ENCODE results near the gene COL27A1.

COL27A1 gene

DNA sequence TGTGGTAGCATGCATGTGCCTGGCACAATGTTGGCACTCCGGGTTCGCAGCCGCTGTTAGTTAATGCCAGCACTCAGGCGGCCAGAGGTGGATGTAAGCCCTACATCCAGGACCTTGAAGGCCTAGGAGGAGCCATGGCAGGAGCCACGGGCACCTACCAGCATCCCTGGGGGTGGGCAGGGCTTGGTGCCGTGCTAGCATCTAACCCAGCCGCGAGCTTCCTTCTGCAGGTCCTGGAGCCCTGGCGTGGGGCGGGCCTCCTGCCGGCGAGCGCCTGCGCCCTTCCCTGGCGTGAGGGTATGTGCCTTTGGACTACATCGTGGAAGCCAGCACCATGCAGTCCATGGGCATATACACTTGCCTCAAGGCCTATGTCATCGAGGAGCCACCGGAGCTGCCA lies 53.8 kb downstream of the COL27A1 start:
- Histone ChIP-seq H3K4me2 (ENCODE audit: low read length) (no peak overlapping the region), H3K56ac (ENCODE audit: low read length) (no peak overlapping the region), H3K23ac (ENCODE audit: low read length) (no peak overlapping the region), H3K79me2 (ENCODE audit: control insufficient read depth, insufficient read depth, low read length) (no peaks in the 10 kb centered on the region), H3K9ac (ENCODE audit: low read length) (no peak overlapping the region), H2BK5ac (ENCODE audit: low read length) (no peak overlapping the region), H4K8ac (ENCODE audit: low read depth, low read length) (no peak overlapping the region), H2BK15ac (replicated peaks; ENCODE audit: low read depth) (no peak overlapping the region), H3K27ac (ENCODE audit: low read depth, low read length) (no peak overlapping the region), H3K79me1 (ENCODE audit: low read length) (no peaks in the 10 kb centered on the region), H3K4ac (ENCODE audit: low read depth, low read length) (no peak overlapping the region), H2BK120ac (ENCODE audit: low read depth, low read length) (no peak overlapping the region), H2AK5ac (ENCODE audit: low read length) (no peak overlapping the region), H3K18ac (ENCODE audit: low read length) (no peak overlapping the region), H4K5ac (ENCODE audit: low read length) (no peak overlapping the region), H3K36me3 (ENCODE audit: control insufficient read depth, insufficient read depth, low read length) (peaks cover 2% of the 10 kb centered on the region), H3K4me1 (ENCODE audit: control insufficient read depth, low read depth, low read length) (no peaks in the 10 kb centered on the region), H3K27me3 (ENCODE audit: insufficient read depth, low read length, poor library complexity) (no peaks in the 10 kb centered on the region), H3K4me3 (ENCODE audit: low read length) (no peak overlapping the region)
- DNase-seq = no peak
- WGBS (ENCODE audit: extremely low coverage, insufficient coverage, low lambda C conversion rate) = no CpG with 5 or more reads among the region's 18 CpGs

DNA sequence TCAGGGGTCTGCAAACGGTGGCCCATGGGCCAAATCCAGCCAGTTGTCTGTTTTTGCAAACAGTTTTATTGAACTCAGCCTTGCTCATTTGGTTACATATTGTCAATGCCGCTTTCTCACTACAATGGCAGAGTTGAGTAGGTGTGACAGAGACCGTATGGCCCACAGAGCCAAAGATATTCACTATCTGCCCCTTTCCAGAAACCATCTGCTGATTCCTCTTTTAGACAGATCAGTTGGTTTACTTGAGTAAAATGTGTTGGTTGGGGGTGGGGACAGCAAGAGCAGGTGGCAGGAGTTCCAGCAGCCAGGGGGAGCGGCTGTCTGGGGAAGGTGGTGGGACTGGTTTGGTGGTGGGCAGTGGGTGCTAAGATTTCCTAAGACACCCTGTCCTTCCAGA lies 54.8 kb downstream of the COL27A1 start:
- DNase-seq = no peak
- Histone ChIP-seq H3K4ac (ENCODE audit: low read depth, low read length) (no peak overlapping the region), H3K4me1 (ENCODE audit: control insufficient read depth, low read depth, low read length) (no peaks in the 10 kb centered on the region), H3K18ac (ENCODE audit: low read length) (no peak overlapping the region), H3K79me2 (ENCODE audit: control insufficient read depth, insufficient read depth, low read length) (no peaks in the 10 kb centered on the region), H3K56ac (ENCODE audit: low read length) (no peak overlapping the region), H2BK15ac (replicated peaks; ENCODE audit: low read depth) (no peak overlapping the region), H3K36me3 (ENCODE audit: control insufficient read depth, insufficient read depth, low read length) (peaks cover 2% of the 10 kb centered on the region), H2BK5ac (ENCODE audit: low read length) (no peak overlapping the region), H3K79me1 (ENCODE audit: low read length) (no peaks in the 10 kb centered on the region), H3K4me2 (ENCODE audit: low read length) (no peak overlapping the region), H3K23ac (ENCODE audit: low read length) (no peak overlapping the region), H2BK120ac (ENCODE audit: low read depth, low read length) (no peak overlapping the region), H4K5ac (ENCODE audit: low read length) (no peak overlapping the region), H2AK5ac (ENCODE audit: low read length) (no peak overlapping the region), H3K27ac (ENCODE audit: low read depth, low read length) (no peak overlapping the region), H3K9ac (ENCODE audit: low read length) (no peak overlapping the region), H4K8ac (ENCODE audit: low read depth, low read length) (no peak overlapping the region), H3K27me3 (ENCODE audit: insufficient read depth, low read length, poor library complexity) (no peaks in the 10 kb centered on the region), H3K4me3 (ENCODE audit: low read length) (no peak overlapping the region)
- WGBS (ENCODE audit: extremely low coverage, insufficient coverage, low lambda C conversion rate) = no CpG with 5 or more reads among the region's 4 CpGs

DNA sequence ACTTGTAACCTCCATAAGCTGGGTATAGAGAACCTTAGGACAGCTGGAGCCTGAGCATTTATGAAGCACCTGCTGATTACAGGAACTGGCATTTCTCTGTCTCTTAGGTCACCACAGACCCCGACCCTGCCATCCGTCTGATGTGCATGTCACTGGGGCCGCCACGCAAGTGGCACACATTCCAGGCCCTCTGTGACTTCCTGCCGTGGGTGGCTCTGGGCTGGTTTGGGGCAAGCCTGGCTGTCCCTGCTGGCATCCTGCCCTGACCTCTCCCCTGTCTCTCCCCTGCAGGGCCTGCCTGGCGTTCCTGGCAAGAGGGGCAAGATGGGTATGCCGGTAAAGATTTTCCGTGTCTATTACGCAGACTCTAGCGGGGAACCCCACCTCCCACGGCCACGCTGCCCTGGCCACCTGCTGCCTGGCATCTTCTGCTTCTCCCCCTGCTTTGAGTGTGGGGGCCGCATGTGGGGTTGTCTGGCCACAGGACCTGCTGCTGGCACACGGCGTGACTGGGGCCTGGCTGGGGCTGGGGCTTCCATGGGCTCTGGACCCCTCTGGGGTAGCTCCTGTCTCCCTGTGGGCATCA lies 55.4 kb downstream of the COL27A1 start:
- no peak for DNase-seq
- Histone ChIP-seq H3K79me2 (ENCODE audit: control insufficient read depth, insufficient read depth, low read length) (no peaks in the 10 kb centered on the region), H3K23ac (ENCODE audit: low read length) (no peak overlapping the region), H3K4me2 (ENCODE audit: low read length) (no peak overlapping the region), H3K4me1 (ENCODE audit: control insufficient read depth, low read depth, low read length) (no peaks in the 10 kb centered on the region), H3K18ac (ENCODE audit: low read length) (no peak overlapping the region), H3K36me3 (ENCODE audit: control insufficient read depth, insufficient read depth, low read length) (peaks cover 2% of the 10 kb centered on the region), H3K4ac (ENCODE audit: low read depth, low read length) (no peak overlapping the region), H4K5ac (ENCODE audit: low read length) (no peak overlapping the region), H3K27me3 (ENCODE audit: insufficient read depth, low read length, poor library complexity) (no peaks in the 10 kb centered on the region), H3K9ac (ENCODE audit: low read length) (no peak overlapping the region), H3K56ac (ENCODE audit: low read length) (no peak overlapping the region), H2BK5ac (ENCODE audit: low read length) (no peak overlapping the region), H2AK5ac (ENCODE audit: low read length) (no peak overlapping the region), H3K79me1 (ENCODE audit: low read length) (no peaks in the 10 kb centered on the region), H2BK120ac (ENCODE audit: low read depth, low read length) (no peak overlapping the region), H3K27ac (ENCODE audit: low read depth, low read length) (no peak overlapping the region), H2BK15ac (replicated peaks; ENCODE audit: low read depth) (no peak overlapping the region), H4K8ac (ENCODE audit: low read depth, low read length) (no peak overlapping the region), H3K4me3 (ENCODE audit: low read length) (no peak overlapping the region)
- no CpG with 5 or more reads among the region's 15 CpGs for WGBS (ENCODE audit: extremely low coverage, insufficient coverage, low lambda C conversion rate)

DNA sequence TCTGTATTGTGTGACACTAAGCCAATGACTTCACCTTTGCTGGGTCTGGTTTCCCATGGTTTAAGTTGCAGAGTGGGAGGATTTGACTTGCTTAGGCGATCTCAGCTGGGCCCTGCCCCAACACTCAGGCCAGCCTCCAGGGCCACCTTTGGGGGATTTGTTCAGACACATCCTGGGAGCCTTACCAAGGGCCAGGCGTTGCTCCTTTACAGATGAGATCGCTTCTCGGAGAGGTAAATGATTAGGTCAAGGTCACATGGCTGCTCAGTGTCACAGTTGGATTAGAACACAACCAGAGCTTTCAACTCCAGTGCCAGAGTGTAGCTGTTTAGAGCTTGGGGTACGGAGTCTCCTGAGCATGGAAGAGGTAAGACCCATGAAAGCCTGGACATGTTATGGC lies 57.5 kb downstream of the COL27A1 start:
- no peak overlapping the region for H3K4ac ChIP-seq (ENCODE audit: low read depth, low read length)
- no peak overlapping the region for H2AK5ac ChIP-seq (ENCODE audit: low read length)
- no peak overlapping the region for H3K9ac ChIP-seq (ENCODE audit: low read length)
- no peak overlapping the region for H3K18ac ChIP-seq (ENCODE audit: low read length)
- H2BK120ac ChIP-seq (ENCODE audit: low read depth, low read length) = no peak overlapping the region
- no peak overlapping the region for H3K4me2 ChIP-seq (ENCODE audit: low read length)
- H3K27ac ChIP-seq (ENCODE audit: low read depth, low read length) = no peak overlapping the region
- H3K36me3 ChIP-seq (ENCODE audit: control insufficient read depth, insufficient read depth, low read length) = peaks cover 2% of the 10 kb centered on the region
- no peak overlapping the region for H3K4me3 ChIP-seq (ENCODE audit: low read length)
- no peak for DNase-seq
- no CpG with 5 or more reads among the region's 5 CpGs for WGBS (ENCODE audit: extremely low coverage, insufficient coverage, low lambda C conversion rate)
- H3K79me2 ChIP-seq (ENCODE audit: control insufficient read depth, insufficient read depth, low read length) = no peaks in the 10 kb centered on the region
- H3K79me1 ChIP-seq (ENCODE audit: low read length) = no peaks in the 10 kb centered on the region
- H4K8ac ChIP-seq (ENCODE audit: low read depth, low read length) = no peak overlapping the region
- H3K27me3 ChIP-seq (ENCODE audit: insufficient read depth, low read length, poor library complexity) = no peaks in the 10 kb centered on the region
- no peak overlapping the region for H3K23ac ChIP-seq (ENCODE audit: low read length)
- H3K56ac ChIP-seq (ENCODE audit: low read length) = no peak overlapping the region
- no peak overlapping the region for H2BK5ac ChIP-seq (ENCODE audit: low read length)
- H4K5ac ChIP-seq (ENCODE audit: low read length) = no peak overlapping the region
- no peak overlapping the region for H2BK15ac ChIP-seq (replicated peaks; ENCODE audit: low read depth)
- H3K4me1 ChIP-seq (ENCODE audit: control insufficient read depth, low read depth, low read length) = no peaks in the 10 kb centered on the region

DNA sequence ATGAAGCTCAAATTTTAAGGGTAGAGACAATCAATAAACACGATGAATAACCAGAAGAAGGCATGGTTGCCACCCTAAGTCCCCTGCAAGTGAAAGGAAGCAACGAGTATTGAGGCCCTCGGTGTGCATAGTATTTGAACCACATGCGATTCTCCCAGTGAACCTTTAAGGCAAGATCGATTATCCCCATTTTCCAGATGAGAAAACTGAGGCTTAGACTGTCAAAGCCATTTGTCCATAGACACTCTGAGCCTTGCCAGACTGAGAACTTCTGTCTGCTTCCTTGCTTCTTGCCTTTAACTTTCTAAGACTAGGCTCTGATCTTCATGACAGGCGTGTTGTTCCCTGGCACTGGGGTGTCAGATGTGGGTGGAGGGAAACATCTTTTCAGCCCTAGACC lies 58.2 kb downstream of the COL27A1 start:
- H3K18ac ChIP-seq (ENCODE audit: low read length) = no peak overlapping the region
- H3K36me3 ChIP-seq (ENCODE audit: control insufficient read depth, insufficient read depth, low read length) = peaks cover 2% of the 10 kb centered on the region
- no peaks in the 10 kb centered on the region for H3K79me2 ChIP-seq (ENCODE audit: control insufficient read depth, insufficient read depth, low read length)
- no peak overlapping the region for H3K27ac ChIP-seq (ENCODE audit: low read depth, low read length)
- H2BK5ac ChIP-seq (ENCODE audit: low read length) = no peak overlapping the region
- no peaks in the 10 kb centered on the region for H3K4me1 ChIP-seq (ENCODE audit: control insufficient read depth, low read depth, low read length)
- H2AK5ac ChIP-seq (ENCODE audit: low read length) = no peak overlapping the region
- H2BK15ac ChIP-seq (replicated peaks; ENCODE audit: low read depth) = no peak overlapping the region
- H3K56ac ChIP-seq (ENCODE audit: low read length) = no peak overlapping the region
- H4K5ac ChIP-seq (ENCODE audit: low read length) = no peak overlapping the region
- H2BK120ac ChIP-seq (ENCODE audit: low read depth, low read length) = no peak overlapping the region
- DNase-seq = no peak
- H3K23ac ChIP-seq (ENCODE audit: low read length) = no peak overlapping the region
- no CpG with 5 or more reads among the region's 6 CpGs for WGBS (ENCODE audit: extremely low coverage, insufficient coverage, low lambda C conversion rate)
- H3K9ac ChIP-seq (ENCODE audit: low read length) = no peak overlapping the region
- no peak overlapping the region for H3K4me2 ChIP-seq (ENCODE audit: low read length)
- H3K79me1 ChIP-seq (ENCODE audit: low read length) = no peaks in the 10 kb centered on the region
- no peak overlapping the region for H3K4ac ChIP-seq (ENCODE audit: low read depth, low read length)
- H3K27me3 ChIP-seq (ENCODE audit: insufficient read depth, low read length, poor library complexity) = no peaks in the 10 kb centered on the region
- no peak overlapping the region for H3K4me3 ChIP-seq (ENCODE audit: low read length)
- no peak overlapping the region for H4K8ac ChIP-seq (ENCODE audit: low read depth, low read length)

DNA sequence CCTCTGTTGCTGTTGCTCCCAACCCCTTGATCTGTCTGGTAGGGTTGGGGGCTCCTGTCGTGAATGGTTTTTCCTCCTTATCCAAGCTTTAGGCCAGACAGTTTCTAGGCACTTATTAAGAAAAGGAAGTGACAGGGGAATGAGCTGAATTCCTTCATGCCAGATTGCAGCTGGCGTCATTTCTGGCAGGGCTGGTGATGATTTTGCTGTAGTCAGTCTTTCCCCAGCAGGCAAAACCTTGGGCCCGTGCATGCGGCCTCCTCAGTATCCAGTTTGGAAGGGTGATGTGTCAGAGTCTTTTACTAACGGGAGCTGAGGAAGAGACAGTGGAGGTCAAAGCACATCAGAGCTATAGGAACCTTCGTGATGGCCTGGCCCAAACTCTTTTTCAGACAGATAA lies 58.8 kb downstream of the COL27A1 start:
- Histone ChIP-seq H3K27ac (ENCODE audit: low read depth, low read length) (no peak overlapping the region), H3K9ac (ENCODE audit: low read length) (no peak overlapping the region), H3K79me1 (ENCODE audit: low read length) (no peaks in the 10 kb centered on the region), H3K4me2 (ENCODE audit: low read length) (no peak overlapping the region), H2BK5ac (ENCODE audit: low read length) (no peak overlapping the region), H3K79me2 (ENCODE audit: control insufficient read depth, insufficient read depth, low read length) (no peaks in the 10 kb centered on the region), H2AK5ac (ENCODE audit: low read length) (no peak overlapping the region), H2BK15ac (replicated peaks; ENCODE audit: low read depth) (no peak overlapping the region), H2BK120ac (ENCODE audit: low read depth, low read length) (no peak overlapping the region), H3K27me3 (ENCODE audit: insufficient read depth, low read length, poor library complexity) (no peaks in the 10 kb centered on the region), H4K8ac (ENCODE audit: low read depth, low read length) (no peak overlapping the region), H3K23ac (ENCODE audit: low read length) (no peak overlapping the region), H3K18ac (ENCODE audit: low read length) (no peak overlapping the region), H3K4me3 (ENCODE audit: low read length) (no peak overlapping the region), H4K5ac (ENCODE audit: low read length) (no peak overlapping the region), H3K4ac (ENCODE audit: low read depth, low read length) (no peak overlapping the region), H3K56ac (ENCODE audit: low read length) (no peak overlapping the region), H3K36me3 (ENCODE audit: control insufficient read depth, insufficient read depth, low read length) (peaks cover 2% of the 10 kb centered on the region), H3K4me1 (ENCODE audit: control insufficient read depth, low read depth, low read length) (no peaks in the 10 kb centered on the region)
- no peak for DNase-seq
- WGBS (ENCODE audit: extremely low coverage, insufficient coverage, low lambda C conversion rate) = no CpG with 5 or more reads among the region's 6 CpGs
